HCT116 (cell line): ENCODE data around the gene CDH16. TPM values are rescaled to one million over a fixed set of nuclear protein-coding genes. Genes with fewer than 3 reads are reported as not detected.
A peak's percentile ranks its signal among the peaks of the same experiment; 100 is the strongest.

Source experiments
- ATAC-seq: fragments of 200-7000 bp; cut with Tn5 transposase; 2 replicates; pipeline ENCODE4 v1.9.1; 2020; ENCODE audit warnings: mild to moderate bottlenecking, moderate library complexity
- BruUV-seq: library from RNA; stranded (reverse); fragments of 400-500 nt; replicated peaks from 2 replicates; lab custom pipeline; 2021; lab: Mats Ljungman, UMichigan
- CTCF ChIA-PET: fragments of 300-600 bp; sonication (Branson Sonifier 250); formaldehyde crosslinking; loops from one replicate; lab custom pipeline; 2021; ENCODE audit warnings: antibody characterized with exemption; lab: Charles Lee
- POLR2A ChIA-PET: fragments of 300-600, 350-600 bp; sonication (Branson Sonifier 250); formaldehyde crosslinking; loops from one replicate; lab custom pipeline; 2021; ENCODE audit warnings: antibody characterized with exemption; lab: Charles Lee
- RAD21 ChIA-PET, 2 experiments: fragments of 300-600 bp; sonication (Branson Sonifier 250); formaldehyde crosslinking; loops; one replicate each; lab custom pipeline; 2023; ENCODE audit warnings: low total read pairs in 2 of 2; ENCODE audit not compliant: uncharacterized antibody in 2 of 2, unreplicated experiment in 2 of 2, low non-redundant PET in 1 of 2; lab: Charles Lee
- DNase-seq: peaks from one replicate; pipeline ENCODE4 v3.0.0-alpha.2; 2010; ENCODE audit warnings: low read depth, low spot score
- H2AFZ ChIP-seq: fragments of 200-600 bp; shearing (Covaris generic), sonication (generic); 2 replicates; pipeline ENCODE4 v1.6.1; 2017; ENCODE audit warnings: low read depth, mixed run types, mixed read lengths, antibody characterized with exemption, low read length; ENCODE audit not compliant: poor library complexity, severe bottlenecking
- H3K27ac ChIP-seq: 2 replicates; pipeline ENCODE4 v1.5.1; 2012; ENCODE audit warnings: low read depth, low read length
- H3K27me3 ChIP-seq: fragments of 200-600 bp; sonication (generic); 2 replicates; pipeline ENCODE4 v1.6.1; 2016; ENCODE audit warnings: mixed run types, low read length, mixed read lengths; ENCODE audit not compliant: insufficient read depth
- H3K36me3 ChIP-seq, 2 experiments: fragments of 200-500 bp in 1 of 2; fragments of 200-600 bp in 1 of 2; sonication (Bioruptor generic) in 1 of 2; sonication (generic) in 1 of 2; 2 replicates each; pipeline versions ENCODE4 v1.5.1 to v1.6.1; 2014 to 2016; ENCODE audit warnings: low read length in 2 of 2, inconsistent platforms in 1 of 2, mixed read lengths in 1 of 2, mixed run types in 1 of 2; ENCODE audit not compliant: insufficient read depth in 2 of 2, control insufficient read depth in 1 of 2
- H3K4me1 ChIP-seq, 2 experiments: fragments of 200-600 bp in 1 of 2; sonication (generic) in 1 of 2; 2 replicates each; pipeline versions ENCODE4 v1.5.1 to v1.6.1; 2012 to 2017; ENCODE audit warnings: low read length in 2 of 2, inconsistent platforms in 1 of 2, mild to moderate bottlenecking in 1 of 2, mixed read lengths in 1 of 2, mixed run types in 1 of 2, moderate library complexity in 1 of 2; ENCODE audit not compliant: insufficient read depth in 2 of 2, control insufficient read depth in 1 of 2
- H3K4me2 ChIP-seq: fragments of 200-600 bp; sonication (generic); 2 replicates; pipeline ENCODE4 v1.6.1; 2017; ENCODE audit warnings: mixed run types, low read length, mixed read lengths
- H3K4me3 ChIP-seq, 2 experiments: fragments of 200-600 bp in 1 of 2; sonication (generic) in 1 of 2; replicated peaks in 1 of 2; 2 replicates each; pipeline ENCODE4 v1.5.1; 2011 to 2016; ENCODE audit warnings: low read length in 2 of 2, control low read depth in 1 of 2, low read depth in 1 of 2, mild to moderate bottlenecking in 1 of 2, mixed read lengths in 1 of 2, mixed run types in 1 of 2
- H3K79me2 ChIP-seq: fragments of 200-600 bp; sonication (generic); 2 replicates; pipeline ENCODE4 v1.6.1; 2017; ENCODE audit warnings: mild to moderate bottlenecking, mixed run types, low read length, moderate library complexity, mixed read lengths; ENCODE audit not compliant: insufficient read depth
- H3K9ac ChIP-seq: fragments of 200-600 bp; sonication (generic); 2 replicates; pipeline ENCODE4 v1.6.1; 2016; ENCODE audit warnings: low read length, mixed read lengths
- H3K9me2 ChIP-seq: fragments of 200-600 bp; sonication (generic), shearing (Covaris generic); 2 replicates; pipeline ENCODE4 v1.6.1; 2017; ENCODE audit warnings: mixed run types, mild to moderate bottlenecking, moderate library complexity; ENCODE audit not compliant: insufficient read depth
- H3K9me3 ChIP-seq, 2 experiments: fragments of 200-500 bp in 1 of 2; fragments of 200-600 bp in 1 of 2; sonication (Bioruptor generic) in 1 of 2; sonication (generic) in 1 of 2; 2 replicates each; pipeline ENCODE4 v1.6.1; 2014 to 2017; ENCODE audit warnings: low read length in 2 of 2, mixed read lengths in 2 of 2, inconsistent platforms in 1 of 2, low read depth in 1 of 2, mild to moderate bottlenecking in 1 of 2, mixed run types in 1 of 2, moderate library complexity in 1 of 2; ENCODE audit not compliant: control insufficient read depth in 1 of 2, insufficient read depth in 1 of 2
- H4K20me1 ChIP-seq: fragments of 200-600 bp; sonication (generic), shearing (Covaris generic); 2 replicates; pipeline ENCODE4 v1.6.1; 2017; ENCODE audit warnings: mixed run types, mild to moderate bottlenecking, moderate library complexity; ENCODE audit not compliant: insufficient read depth
- CBX3 ChIP-seq: IDR thresholded peaks from 2 replicates; pipeline ENCODE4 v1.6.1; 2012; ENCODE audit warnings: low read depth
- CEBPB ChIP-seq: IDR thresholded peaks from 2 replicates; pipeline ENCODE4 v1.6.1; 2012; ENCODE audit warnings: low read depth
- ELF1 ChIP-seq: IDR thresholded peaks from 2 replicates; pipeline ENCODE4 v1.6.1; 2012; ENCODE audit warnings: low read depth, borderline replicate concordance
- JUND ChIP-seq: IDR thresholded peaks from 2 replicates; pipeline ENCODE4 v1.6.1; 2012
- POLR2A ChIP-seq: IDR thresholded peaks from 2 replicates; pipeline ENCODE4 v1.7.0; 2011; ENCODE audit warnings: borderline replicate concordance; ENCODE audit not compliant: insufficient read depth, insufficient read length; ENCODE audit errors: extremely low read depth
- RAD21 ChIP-seq: IDR thresholded peaks from 2 replicates; pipeline ENCODE4 v1.6.1; 2012; ENCODE audit warnings: low read depth, mild to moderate bottlenecking
- SIN3A ChIP-seq: IDR thresholded peaks from 2 replicates; pipeline ENCODE4 v1.6.1; 2012; ENCODE audit warnings: low read depth
- TCF7L2 ChIP-seq: IDR thresholded peaks from 2 replicates; pipeline ENCODE4 v1.7.0; 2011; ENCODE audit warnings: borderline replicate concordance, inconsistent platforms; ENCODE audit not compliant: insufficient read depth, insufficient read length; ENCODE audit errors: extremely low read depth
- intact Hi-C: fragments of 100-400 bp; cut with micrococcal nuclease; formaldehyde crosslinking; loops from 2 replicates; pipeline ENCODE4 v1.10.0; 2022
- total RNA-seq: library from RNA; stranded (reverse); gene quantifications from one replicate; pipeline ENCODE4 v1.2.1, GENCODE V29; 2021; ENCODE audit not compliant: unreplicated experiment
- TF ChIP-seq, protein P1 (sequence below): IDR thresholded peaks from 2 replicates; pipeline ENCODE4 v1.6.1; 2012
- TF ChIP-seq, protein P2 (sequence below): IDR thresholded peaks from 2 replicates; pipeline ENCODE4 v1.6.1; 2011; ENCODE audit warnings: mild to moderate bottlenecking, low read length, moderate library complexity; ENCODE audit not compliant: insufficient replicate concordance; ENCODE audit errors: extremely low read depth
- TF ChIP-seq, protein P3 (sequence below): IDR thresholded peaks from 2 replicates; pipeline ENCODE4 v1.6.1; 2012

Gene CDH16
- total RNA-seq, 1 experiment from 2014 or later: not detected

DNA sequence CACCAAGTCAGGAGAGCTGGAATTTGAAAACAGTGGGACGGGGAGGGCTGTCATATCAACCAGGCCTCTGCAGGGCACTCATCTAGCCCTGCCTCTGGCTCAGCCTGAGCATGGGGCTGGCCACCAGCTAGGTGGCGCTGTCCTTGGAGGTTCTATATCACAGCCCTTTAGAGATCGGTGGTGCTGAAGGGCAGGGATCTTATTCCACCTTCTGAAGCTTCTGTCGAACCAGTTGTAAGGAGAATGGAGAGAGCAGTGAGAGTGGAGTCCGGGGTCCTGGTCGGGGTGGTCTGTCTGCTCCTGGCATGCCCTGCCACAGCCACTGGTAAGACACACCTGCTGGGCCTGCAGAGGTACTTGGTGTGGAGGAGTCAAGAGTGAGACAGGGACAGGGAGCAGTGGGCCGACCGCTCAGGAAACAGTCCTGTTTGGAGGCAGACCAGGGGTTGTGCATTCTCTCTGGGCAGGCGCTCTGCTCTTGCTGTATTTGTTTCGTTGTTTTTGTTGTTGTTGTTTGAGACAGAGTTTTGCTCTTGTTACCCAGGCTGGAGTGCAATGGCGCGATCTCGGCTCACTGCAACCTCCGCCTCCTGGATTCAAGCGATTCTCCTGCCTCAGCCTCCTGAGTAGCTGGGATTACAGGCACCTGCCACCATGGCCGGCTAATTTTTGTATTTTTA, 42.5 kb upstream of the CDH16 start, which contains the start of gene CES3 (continued):
- TF ChIP-seq, protein P1, sequence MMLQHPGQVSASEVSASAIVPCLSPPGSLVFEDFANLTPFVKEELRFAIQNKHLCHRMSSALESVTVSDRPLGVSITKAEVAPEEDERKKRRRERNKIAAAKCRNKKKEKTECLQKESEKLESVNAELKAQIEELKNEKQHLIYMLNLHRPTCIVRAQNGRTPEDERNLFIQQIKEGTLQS: no peak
- TF ChIP-seq TCF7L2: no peak
- 0 out of 2 replicates have a peak, but pooled peaks have one; percentile 4 for TF ChIP-seq CBX3

DNA sequence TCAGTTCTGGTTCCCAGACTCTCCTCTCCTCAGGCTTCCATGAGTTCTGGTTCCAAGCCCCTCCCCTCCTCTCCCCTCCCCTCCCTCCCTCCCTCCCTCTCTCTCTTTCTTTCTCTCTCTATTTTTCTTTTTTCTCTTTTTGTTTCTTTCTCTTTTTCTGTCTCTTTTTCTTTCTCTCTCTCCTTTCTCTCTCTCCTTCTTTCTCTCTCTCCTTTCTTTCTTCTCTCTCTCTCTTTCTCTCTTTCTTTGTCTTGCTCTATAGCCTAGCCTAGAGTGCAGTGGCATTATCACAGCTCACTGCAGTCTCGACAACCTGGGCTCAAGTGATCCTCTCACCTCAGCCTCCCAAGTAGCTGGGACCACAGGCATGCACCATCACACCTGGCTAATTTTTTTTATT, 41.6 kb upstream of the CDH16 start:
- Histone ChIP-seq H3K9ac (no peak overlapping the region), H3K27me3 (no peaks in the 10 kb centered on the region), H3K4me1 (peaks cover 6 to 17% of the 10 kb centered on the region in 2 experiments), H2AFZ (no peak overlapping the region), H3K4me2 (no peak overlapping the region), H3K9me3 (no peaks in the 10 kb centered on the region), H3K27ac (no peak overlapping the region), H4K20me1 (no peaks in the 10 kb centered on the region), H3K4me3 (no peak overlapping the region), H3K36me3 (no peaks in the 10 kb centered on the region), H3K79me2 (no peaks in the 10 kb centered on the region)
- DNase-seq (no peak), ATAC-seq (no peak)
- RAD21 ChIA-PET: no interaction called here
- CTCF ChIA-PET: interaction anchor here (1.0 to 2.6 kb wide), 23 partner anchors 8 to 554 kb away, joined by 3 to 13 read pairs (median 4); partner anchors contain the start of genes FBXL8, NOL3, PDP2 and TRADD
- intact Hi-C loops: no loop called here
- POLR2A ChIA-PET: no interaction called here
- TF ChIP-seq, protein P2, sequence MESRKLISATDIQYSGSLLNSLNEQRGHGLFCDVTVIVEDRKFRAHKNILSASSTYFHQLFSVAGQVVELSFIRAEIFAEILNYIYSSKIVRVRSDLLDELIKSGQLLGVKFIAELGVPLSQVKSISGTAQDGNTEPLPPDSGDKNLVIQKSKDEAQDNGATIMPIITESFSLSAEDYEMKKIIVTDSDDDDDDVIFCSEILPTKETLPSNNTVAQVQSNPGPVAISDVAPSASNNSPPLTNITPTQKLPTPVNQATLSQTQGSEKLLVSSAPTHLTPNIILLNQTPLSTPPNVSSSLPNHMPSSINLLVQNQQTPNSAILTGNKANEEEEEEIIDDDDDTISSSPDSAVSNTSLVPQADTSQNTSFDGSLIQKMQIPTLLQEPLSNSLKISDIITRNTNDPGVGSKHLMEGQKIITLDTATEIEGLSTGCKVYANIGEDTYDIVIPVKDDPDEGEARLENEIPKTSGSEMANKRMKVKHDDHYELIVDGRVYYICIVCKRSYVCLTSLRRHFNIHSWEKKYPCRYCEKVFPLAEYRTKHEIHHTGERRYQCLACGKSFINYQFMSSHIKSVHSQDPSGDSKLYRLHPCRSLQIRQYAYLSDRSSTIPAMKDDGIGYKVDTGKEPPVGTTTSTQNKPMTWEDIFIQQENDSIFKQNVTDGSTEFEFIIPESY: no peak
- TF ChIP-seq POLR2A (no peak), RAD21 (no peak), ELF1 (no peak), JUND (no peak), SIN3A (no peak), CBX3 (no peak), CEBPB (no peak)
- TF ChIP-seq, protein P3, sequence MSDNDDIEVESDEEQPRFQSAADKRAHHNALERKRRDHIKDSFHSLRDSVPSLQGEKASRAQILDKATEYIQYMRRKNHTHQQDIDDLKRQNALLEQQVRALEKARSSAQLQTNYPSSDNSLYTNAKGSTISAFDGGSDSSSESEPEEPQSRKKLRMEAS: no peak
- TF ChIP-seq, all 23 proteins: peak for 0
- H3K9me2 ChIP-seq: no peaks in the 10 kb centered on the region
- no TSS peak for BruUV-seq
